NOMO-1 (cell line): ENCODE results near the gene PLXNA2.

ENCODE experiments used
- DNase-seq, 2 experiments: peaks; one replicate each; lab custom pipeline; 2025; ENCODE audit not compliant: unreplicated experiment in 2 of 2; lab: John Stamatoyannopoulos, UW

The PLXNA2 gene

DNA sequence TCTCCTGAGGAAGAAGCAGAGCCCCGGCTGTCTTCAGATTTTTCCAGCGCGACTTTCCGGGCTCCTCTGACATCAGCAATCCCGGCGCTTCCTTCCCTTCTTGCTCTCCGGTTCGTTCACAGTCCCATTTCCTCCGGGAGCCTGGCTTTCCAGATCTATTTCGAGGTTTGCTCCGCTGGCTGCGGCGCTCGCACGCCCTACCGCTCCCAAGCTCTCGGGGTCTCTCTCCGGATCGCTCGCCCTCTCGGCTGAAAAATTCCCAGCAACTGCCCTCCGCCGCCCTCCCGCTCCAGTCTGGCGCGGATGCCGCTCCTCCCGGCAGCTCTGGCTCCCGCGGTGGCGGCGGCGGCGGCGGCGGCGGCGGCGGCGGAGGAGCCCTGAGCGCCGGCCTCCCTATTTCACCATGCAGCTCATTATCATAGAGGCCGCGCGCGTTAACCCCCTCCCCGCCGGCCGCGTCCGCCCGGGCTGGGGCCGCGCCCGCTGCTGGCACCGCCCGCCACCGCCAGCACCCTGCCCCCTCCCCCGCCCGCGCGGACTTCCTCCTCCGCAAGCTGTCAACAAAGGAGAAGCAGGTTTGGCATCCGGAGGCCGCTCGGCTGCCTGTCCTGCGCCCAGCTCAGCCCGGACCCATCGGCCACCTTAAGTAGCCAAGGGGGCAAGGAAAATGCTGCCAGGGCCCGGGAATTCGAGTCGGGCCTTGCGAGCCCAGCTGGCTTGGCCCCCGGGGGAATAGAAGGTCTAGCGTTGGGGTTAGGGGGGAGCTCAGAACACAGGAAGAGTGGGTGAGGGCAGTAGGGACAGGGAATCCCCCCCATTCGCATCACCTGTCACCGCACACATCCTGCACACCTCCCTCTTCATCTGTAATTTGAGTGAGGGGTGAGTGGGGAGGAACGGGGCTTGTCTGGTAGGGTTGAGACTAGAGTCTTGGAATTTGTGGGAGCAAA, at the start of gene PLXNA2:
PLXNA2 (minus strand) TSS at position 418 of the 950 bp plus-strand sequence. CDS start 26,462 bp downstream, outside the sequence.
- peak; percentile 85 to 89 for DNase-seq

DNA sequence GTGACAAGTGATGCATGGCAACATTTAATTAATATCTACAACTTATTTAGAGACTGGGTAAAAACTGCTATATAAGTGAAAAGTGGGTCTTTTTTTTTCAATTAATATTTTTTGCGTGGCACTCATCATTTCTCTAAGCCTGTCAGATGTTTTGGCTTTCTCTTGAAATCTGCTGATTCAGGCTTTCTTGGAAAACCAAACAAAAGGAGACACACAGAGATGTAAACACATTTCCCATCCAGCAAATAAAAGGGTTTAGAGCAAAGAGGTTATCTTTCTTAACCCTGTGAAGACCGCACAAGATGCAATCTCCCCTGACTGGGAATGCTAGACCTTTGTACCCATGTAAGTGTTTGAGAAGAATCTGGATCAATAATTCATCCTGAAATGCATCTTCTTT, 48.7 kb upstream of the PLXNA2 start:
- no peak for DNase-seq

DNA sequence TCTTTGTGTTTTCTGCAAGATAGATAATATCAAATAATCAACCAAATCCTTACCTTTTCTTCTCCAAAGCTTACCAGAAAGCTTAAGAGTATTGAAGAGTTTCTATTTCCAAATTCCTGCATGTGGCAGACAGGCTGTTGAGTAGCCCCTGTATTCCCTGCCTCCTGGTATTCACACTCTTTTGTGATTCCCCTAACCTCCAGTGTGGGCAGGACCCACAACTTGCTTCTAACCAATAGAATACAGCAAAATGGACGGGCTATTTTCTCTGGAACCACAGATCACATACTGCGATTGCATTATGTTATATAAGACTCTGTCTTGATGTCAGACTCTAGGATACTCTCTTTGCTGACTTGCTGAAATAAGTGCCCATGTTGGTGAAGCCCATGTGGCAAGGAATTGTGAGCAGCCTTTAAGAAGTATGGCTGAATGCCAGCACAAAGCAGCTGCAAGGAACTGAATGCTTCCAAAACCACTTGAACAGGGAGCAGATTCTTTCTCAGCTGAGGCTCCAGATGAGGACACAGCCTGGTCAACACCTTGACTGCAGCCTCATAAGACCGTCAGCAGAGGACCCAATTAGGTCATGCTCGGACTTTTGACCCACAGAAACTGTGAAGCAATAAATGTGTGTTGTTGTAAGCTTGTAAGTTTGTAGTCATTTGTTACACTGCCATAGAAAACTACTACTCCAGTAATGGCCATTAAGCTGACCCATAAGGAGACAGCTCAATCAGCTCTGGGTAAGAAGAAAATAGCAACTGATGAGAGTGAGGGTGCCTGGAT, 47.9 kb upstream of the PLXNA2 start:
- no peak for DNase-seq

- no peak for DNase-seq
These were observed 46.9 kb upstream of the PLXNA2 start for GRCh38 chr1:208291129-208291528.

- no peak for DNase-seq
These were observed 45.5 kb upstream of the PLXNA2 start for GRCh38 chr1:208289716-208290115.

GRCh38 chr1:208288495-208288894, 44.3 kb upstream of the PLXNA2 start:
- no peak for DNase-seq

DNA sequence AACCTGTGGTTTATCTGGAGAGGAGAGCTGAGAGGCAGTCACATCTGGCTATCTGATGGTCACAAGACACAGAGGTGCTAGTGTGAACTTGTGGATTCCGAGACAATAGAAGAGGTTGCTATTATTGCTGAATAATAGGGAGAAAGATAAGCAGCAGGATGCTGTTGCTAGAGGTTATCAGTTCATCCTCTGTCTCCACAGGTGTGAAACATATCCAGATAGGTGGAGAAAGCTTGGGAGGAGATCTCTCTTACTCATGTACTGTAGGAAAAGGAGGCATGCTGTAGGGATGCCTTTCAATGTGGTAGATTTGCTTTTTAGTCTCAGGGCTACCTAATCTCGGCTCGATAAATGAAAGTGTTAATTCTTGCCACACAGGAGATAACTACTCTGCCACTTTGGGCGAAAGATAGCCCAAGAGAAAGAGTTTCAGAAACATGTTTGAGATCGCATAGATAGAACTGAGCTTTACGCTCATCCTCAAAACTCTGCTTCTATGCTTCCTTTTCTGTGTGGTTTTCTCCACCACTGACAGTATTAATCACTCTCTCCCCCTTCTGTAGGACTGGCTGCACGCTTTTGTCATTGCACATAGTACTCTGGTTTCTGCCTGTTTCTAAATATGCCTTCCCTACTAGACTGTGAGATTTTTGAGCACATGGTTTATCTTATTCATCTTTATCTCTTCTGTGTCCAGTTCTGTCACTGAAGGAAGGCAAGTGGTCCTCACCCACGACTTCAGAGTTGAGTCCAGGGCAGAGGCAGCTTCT, 36.7 kb upstream of the PLXNA2 start:
- no peak for DNase-seq

DNA sequence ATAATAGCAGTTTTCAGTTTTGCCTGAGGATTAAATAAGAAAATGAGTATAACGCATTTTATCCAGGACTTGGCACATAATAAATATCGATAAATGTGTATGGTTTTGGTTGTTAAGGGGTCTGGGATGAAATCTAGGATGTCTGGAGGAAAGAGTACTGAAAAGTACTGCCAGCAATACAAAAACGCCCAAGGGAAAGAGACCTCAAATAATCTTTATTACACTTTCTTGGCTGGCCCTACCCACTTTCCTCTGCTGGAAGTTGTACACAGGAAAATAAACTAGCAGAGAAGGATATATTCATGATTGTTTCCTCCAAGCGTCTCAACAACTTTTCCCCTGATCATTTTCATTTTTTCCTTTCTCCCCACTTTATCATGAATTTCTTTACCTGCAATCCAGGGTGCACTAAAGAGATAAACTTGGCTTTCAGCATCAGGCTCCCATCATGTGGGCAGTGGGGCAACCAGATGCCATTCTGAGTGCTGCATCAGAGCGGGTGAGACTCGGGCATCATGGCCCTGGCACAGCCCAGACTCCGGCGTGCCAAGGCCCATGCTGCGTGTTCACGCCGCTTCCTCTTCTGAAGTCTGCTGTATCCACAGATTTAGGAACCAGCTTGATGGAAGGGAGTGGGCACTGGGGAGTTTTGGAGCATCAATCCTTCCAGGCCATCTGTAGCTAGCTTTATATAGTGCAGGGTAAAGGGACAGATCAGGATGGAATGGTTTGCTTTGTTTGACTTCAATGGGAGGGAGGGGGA, 35.8 kb upstream of the PLXNA2 start:
- no peak for DNase-seq

GRCh38 chr1:208278638-208279037, 34.5 kb upstream of the PLXNA2 start:
- no peak for DNase-seq

GRCh38 chr1:208276757-208277435, 32.7 kb upstream of the PLXNA2 start:
- DNase-seq: no peak

- DNase-seq: no peak
These were observed 30.9 kb upstream of the PLXNA2 start for GRCh38 chr1:208275083-208275482.

GRCh38 chr1:208273386-208274017, 29.3 kb upstream of the PLXNA2 start:
- no peak for DNase-seq

- no peak for DNase-seq
These were observed 28.5 kb upstream of the PLXNA2 start for GRCh38 chr1:208272713-208273112.

DNA sequence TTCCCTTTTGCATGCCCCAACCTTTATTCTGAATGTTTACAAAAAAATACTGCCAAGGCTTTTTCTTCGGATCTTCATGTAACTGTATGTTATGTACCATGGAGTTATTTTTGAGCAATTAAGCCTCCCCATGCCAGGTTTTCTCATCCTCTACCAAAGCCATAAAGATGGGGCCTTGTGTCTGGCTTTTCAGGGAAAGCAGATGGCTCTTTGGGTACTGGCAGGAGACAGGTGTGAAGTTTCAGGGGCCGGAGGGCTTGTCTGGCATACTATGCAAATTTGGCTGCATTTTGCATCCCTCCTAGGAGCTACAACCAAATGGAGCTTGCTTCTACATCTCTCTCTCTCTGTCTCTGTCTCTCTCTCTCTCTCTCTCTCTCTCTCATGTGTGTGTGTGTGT, 28.1 kb upstream of the PLXNA2 start:
- DNase-seq: no peak

GRCh38 chr1:208271236-208271635, 27.1 kb upstream of the PLXNA2 start:
- DNase-seq: no peak

DNA sequence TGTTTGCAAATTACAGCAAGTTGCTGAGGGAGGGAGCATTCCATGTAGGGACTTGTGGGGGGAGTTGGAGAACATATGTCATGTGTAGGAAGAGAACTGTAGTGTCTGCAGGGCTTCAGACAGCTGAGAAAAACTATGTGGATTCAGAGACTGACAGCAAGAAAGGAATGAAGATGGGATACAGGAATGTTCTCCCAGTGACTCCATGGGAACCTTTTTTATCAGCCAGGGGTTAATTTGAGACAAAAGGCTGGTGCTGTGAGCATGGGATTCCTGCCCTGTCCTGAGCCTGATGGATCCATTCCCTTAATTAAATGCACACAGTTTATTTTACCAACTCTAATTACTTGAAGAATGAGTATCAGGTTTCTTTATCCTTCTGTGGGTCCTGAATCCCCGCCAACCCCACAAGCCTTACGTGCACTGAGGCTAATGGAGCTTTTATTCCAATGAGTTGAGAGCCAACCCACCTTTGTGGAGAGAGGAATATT, 26.5 kb upstream of the PLXNA2 start:
- DNase-seq: no peak

DNA sequence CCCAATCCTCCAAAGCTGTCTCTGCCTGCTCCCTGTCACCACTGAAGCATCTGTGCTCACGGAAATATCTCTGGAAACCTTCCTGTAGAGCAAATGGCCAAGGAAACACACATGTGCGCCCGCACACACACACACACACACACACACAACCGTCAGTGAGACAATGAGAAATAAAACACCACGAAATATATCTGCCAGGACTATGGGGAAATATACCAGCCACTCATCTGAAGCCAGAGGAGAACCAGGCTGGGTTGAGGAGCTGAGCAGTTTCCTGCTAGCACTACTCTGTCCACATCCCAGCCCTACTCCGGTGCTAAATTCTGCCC, 25.1 kb upstream of the PLXNA2 start:
- DNase-seq: no peak

DNA sequence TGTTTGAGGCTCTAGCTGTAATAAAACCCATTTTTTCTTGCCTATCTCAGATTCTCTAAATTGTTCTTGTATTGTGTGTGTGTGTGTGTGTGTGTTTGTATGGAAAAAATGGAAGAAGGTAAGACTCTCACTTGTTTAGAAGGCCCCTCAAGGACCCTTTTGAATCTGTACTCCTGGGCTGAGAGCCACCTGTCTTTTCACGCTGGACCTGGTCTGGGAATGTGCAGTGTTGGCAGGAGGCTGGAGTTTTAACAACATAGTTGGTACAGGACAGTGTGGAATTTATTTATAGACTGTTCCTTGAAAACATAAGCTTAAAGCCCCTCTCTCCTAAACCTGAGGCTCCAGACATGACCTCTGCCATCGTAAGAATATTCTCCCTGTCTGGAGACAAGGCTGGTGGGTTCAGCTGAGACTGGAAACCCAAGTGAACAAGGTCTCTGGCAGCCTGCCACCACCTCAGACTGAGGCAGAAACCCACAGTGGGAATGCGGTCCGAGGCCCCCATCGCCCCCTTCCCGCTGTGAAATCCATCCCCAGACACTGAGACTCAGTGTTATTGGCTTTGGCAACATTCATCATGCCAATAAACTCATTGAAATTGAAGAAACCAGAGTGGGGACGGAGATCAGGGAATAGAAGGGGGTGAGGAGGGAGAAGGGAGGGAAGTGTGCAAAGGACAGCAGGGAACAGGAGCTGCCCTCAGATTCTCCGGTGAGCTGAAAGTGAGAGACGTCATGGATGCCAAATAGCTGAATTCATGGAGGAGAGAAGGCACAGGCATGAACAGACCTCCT, 24.6 kb upstream of the PLXNA2 start:
- DNase-seq: no peak
